Measurements from ENCODE around the gene BBS12.

BBS12 gene

GRCh38 chr4:122692641-122693520 lies 39.6 kb upstream of the BBS12 start:
- no peak for DNase-seq (ENCODE audit: low read depth)

DNA sequence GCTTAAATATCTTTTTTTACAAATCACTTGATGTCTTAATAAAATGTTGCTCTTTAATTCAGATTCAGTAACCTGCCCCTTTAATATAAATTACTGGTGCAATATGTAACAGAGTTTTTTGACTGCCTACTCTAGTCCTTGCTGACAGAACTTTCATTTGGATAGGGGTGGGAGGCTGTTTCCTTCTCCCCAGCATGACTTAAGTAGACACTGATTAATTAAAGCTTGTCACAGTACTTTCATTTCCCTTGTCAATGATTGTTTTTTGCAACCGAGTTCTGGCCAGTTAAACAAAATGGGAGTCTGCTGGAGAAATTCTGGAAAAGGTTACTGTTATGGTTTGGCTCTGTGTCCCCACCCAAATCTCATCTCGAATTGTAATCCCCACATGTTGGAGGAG lies 37.3 kb upstream of the BBS12 start:
- no peak for DNase-seq (ENCODE audit: low read depth)
- no peak for TF ChIP-seq CTCF (IDR thresholded peaks at IDR 0.05; ENCODE audit: insufficient read depth, low read depth, low read length, missing control alignments)
- no peak overlapping the region for H3K4me3 ChIP-seq (ENCODE audit: low read length)

More at GRCh38 chr4:122692641-122693520, 39.6 kb upstream of the BBS12 start:
- TF ChIP-seq CTCF (IDR thresholded peaks at IDR 0.05; ENCODE audit: insufficient read depth, low read depth, low read length, missing control alignments) = no peak
- H3K4me3 ChIP-seq (ENCODE audit: low read length) = no peak overlapping the region

- H3K4me3 ChIP-seq (ENCODE audit: low read length) = peak overlapping the region; percentile 6
- peak; percentile 72 for DNase-seq (ENCODE audit: low read depth)
- no peak for TF ChIP-seq CTCF (IDR thresholded peaks at IDR 0.05; ENCODE audit: insufficient read depth, low read depth, low read length, missing control alignments)
These were observed 32.3 kb upstream of the BBS12 start for GRCh38 chr4:122700178-122700725.

DNA sequence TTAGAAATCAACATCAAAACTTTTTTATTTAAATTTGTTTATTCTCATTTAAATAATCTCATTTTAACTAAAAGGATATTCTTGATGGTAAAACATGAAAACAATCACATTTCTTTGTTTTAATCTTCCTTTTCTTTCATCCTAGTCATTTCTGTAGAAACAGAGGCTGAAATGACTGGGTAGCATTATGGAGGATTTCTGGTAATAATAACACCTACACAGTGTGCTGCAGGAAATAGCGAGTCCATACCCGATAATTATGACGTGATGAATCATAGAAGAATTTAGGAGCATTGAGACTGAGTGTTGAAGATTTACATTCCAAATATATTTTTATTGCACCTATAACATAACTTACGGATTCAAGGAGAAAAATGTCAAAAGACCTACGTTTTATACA lies 31.4 kb upstream of the BBS12 start:
- DNase-seq (ENCODE audit: low read depth) = peak; percentile 62
- no peak for TF ChIP-seq CTCF (IDR thresholded peaks at IDR 0.05; ENCODE audit: insufficient read depth, low read depth, low read length, missing control alignments)
- no peak overlapping the region for H3K4me3 ChIP-seq (ENCODE audit: low read length)

DNA sequence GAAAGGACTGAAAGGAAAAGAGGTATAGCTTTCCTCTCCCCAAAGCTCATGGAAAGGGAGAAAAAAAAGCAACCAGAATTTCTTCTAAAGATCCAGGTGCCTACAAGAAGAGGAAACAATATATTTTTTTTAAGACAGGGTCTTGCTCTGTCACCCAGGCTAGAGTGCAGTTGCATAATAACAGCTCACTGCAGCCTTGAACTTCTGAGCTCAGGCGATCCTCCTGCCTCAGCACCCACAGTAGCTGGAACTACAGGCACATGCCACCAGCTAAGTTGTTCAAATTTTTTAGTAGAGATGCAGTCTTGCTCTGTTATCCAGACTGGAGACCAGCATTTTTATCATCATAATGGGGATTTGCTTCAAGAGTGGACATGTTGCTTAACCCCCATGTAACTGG lies 30.5 kb upstream of the BBS12 start:
- no peak overlapping the region for H3K4me3 ChIP-seq (ENCODE audit: low read length)
- no peak for TF ChIP-seq CTCF (IDR thresholded peaks at IDR 0.05; ENCODE audit: insufficient read depth, low read depth, low read length, missing control alignments)
- no peak for DNase-seq (ENCODE audit: low read depth)

DNA sequence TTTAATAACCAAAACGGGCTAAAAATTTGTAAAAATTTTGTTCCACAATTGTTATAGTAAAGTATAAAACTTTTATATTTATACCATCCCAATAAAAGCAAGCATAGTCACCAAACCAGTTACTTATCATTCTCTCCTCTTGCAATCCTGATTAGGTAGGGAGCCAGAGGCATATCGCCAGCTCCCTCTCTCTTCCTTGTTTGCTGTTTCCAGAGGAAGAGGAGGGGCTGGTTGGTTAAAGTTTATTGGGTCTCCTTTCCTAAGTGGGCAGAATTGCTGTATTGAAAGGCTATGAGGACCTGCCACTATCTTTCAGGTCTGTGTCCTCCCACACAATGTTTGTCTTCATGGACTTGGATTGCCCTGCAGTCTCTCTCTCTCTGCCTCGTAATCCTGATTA lies 29.6 kb upstream of the BBS12 start:
- no peak for TF ChIP-seq CTCF (IDR thresholded peaks at IDR 0.05; ENCODE audit: insufficient read depth, low read depth, low read length, missing control alignments)
- H3K4me3 ChIP-seq (ENCODE audit: low read length) = no peak overlapping the region
- DNase-seq (ENCODE audit: low read depth) = no peak

All from epithelial cell of esophagus (primary cell).